ENCODE measurements around the gene LIPT2. TPM values are rescaled to one million over a fixed set of nuclear protein-coding genes. Genes with fewer than 3 reads are reported as not detected.

Gene LIPT2
- total and polyA plus RNA-seq, 10 of the 15 experiments (the other 5 are each of a cell fraction or from before 2014, with no cell fraction given) = 0.69 to 7.5 (median 3.8) TPM

- no peak overlapping the region for H2AFZ ChIP-seq (ENCODE audit: control insufficient read depth, low read depth, low read length)
- H3K9ac ChIP-seq (ENCODE audit: control insufficient read depth, insufficient read depth, low read length) = no peak overlapping the region
- peaks cover 3 to 9% of the 10 kb centered on the region in 2 experiments; a peak in 3 of 4 replicates for H3K27me3 ChIP-seq (replicated peaks in 1 of 2; ENCODE audit: control insufficient read depth in 2 of 2, insufficient read depth in 2 of 2, low read length in 1 of 2)
- ChIA-PET POLR2A (no interaction called here), CTCF (no interaction called here), RAD21 (ENCODE audit: unreplicated experiment) (no interaction called here), SMC1A (ENCODE audit: uncharacterized antibody, unreplicated experiment) (no interaction called here)
- H3K4me1 ChIP-seq (ENCODE audit: control insufficient read depth, insufficient read depth, low read length) = no peaks in the 10 kb centered on the region
- 46% methylated on average over 4 of the region's 4 CpGs for WGBS (ENCODE audit: insufficient coverage, insufficient replicate concordance, low lambda C conversion rate, missing lambda C conversion rate)
- no peak overlapping the region for H3K27ac ChIP-seq (ENCODE audit: control insufficient read depth, insufficient read depth)
- H3K9me3 ChIP-seq (replicated peaks; ENCODE audit: control insufficient read depth, insufficient read depth, low read length) = no peaks in the 10 kb centered on the region
- no peaks in the 10 kb centered on the region for H4K20me1 ChIP-seq (ENCODE audit: control insufficient read depth, insufficient read depth)
- BruUV-seq (replicated peaks) = no TSS peak
- no peaks in the 10 kb centered on the region for H3K79me2 ChIP-seq (ENCODE audit: control insufficient read depth, insufficient read depth, low read length)
- FAIRE-seq = no peak
- intact Hi-C loops (cut with micrococcal nuclease; ENCODE audit: unreplicated experiment) = no loop called here
- no peak overlapping the region for H3K4me3 ChIP-seq
- no peak overlapping the region for H3K4me2 ChIP-seq (ENCODE audit: control insufficient read depth, insufficient read depth)
- no peak for TF ChIP-seq ATF2 (IDR thresholded peaks at IDR 0.05; ENCODE audit: low read length)
- TF ChIP-seq EZH2 (IDR thresholded peaks at IDR 0.05; ENCODE audit: borderline replicate concordance, control insufficient read depth, low read depth, low read length) = no peak
- TF ChIP-seq, protein P1, sequence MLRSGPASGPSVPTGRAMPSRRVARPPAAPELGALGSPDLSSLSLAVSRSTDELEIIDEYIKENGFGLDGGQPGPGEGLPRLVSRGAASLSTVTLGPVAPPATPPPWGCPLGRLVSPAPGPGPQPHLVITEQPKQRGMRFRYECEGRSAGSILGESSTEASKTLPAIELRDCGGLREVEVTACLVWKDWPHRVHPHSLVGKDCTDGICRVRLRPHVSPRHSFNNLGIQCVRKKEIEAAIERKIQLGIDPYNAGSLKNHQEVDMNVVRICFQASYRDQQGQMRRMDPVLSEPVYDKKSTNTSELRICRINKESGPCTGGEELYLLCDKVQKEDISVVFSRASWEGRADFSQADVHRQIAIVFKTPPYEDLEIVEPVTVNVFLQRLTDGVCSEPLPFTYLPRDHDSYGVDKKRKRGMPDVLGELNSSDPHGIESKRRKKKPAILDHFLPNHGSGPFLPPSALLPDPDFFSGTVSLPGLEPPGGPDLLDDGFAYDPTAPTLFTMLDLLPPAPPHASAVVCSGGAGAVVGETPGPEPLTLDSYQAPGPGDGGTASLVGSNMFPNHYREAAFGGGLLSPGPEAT (IDR thresholded peaks at IDR 0.05; ENCODE audit: low read depth) = no peak
- no peak for TF ChIP-seq CHD4 (IDR thresholded peaks at IDR 0.05)
- in situ Hi-C loops (cut with MboI) = no loop called here
- no peak for ATAC-seq
- no peak for DNase-seq (ENCODE audit: low read depth, low spot score)
- no peaks in the 10 kb centered on the region for H3K36me3 ChIP-seq (ENCODE audit: control insufficient read depth in 2 of 2, insufficient read depth in 2 of 2, low read length in 1 of 2)
Observed at GRCh38 chr11:74468058-74468457, 25.5 kb downstream of the LIPT2 start.

All from GM12878 (cell line).